ENCODE results near the gene GRB14. TPM values are rescaled to one million over a fixed set of nuclear protein-coding genes. Genes with fewer than 3 reads are reported as not detected.

GRB14 gene
- total and polyA plus RNA-seq, 7 donors: 0.74 to 30.0 (median 4.8) TPM

DNA sequence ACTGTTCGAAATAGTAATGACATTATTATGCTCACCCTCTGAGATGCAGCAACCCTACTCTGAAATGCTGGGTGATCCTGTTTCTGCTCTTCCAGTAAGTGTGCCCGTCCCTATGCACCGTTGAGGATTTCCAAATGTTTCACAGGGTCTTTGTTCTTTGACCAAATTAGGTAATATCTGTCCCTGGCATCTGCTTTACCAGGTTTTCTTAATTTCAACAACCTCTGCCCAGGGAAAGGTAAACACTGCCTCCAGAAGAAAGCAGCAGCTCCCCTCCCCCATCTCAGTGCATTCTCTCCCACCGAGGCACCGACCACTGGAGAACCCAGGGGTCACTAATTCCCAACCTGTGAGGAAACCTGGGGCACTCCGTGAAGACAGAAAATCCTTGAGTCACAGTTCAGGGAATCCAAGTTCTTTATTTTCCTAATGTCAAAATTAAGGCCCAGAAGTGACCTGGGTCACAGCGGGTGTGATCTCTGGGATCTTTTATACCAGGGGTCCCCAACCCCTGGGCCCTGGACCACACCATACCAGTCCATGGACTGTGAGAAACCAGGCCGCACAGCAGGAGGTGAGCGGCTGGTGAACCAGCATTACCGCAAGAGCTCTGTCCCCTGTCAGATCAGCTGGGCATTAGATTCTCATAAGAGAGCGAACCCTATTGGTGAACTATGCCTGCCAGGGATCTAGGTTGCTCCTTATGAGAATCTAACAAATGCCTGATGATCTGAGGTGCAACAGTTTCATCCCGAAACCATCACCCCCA, 1.2 kb upstream of the GRB14 start:
- intact Hi-C loops (cut with DNase I): no loop called here
- ATAC-seq (no peak), DNase-seq (no peak)
- Histone ChIP-seq H3K4me3 (no peak overlapping the region), H3K27me3 (ENCODE audit: insufficient read depth in 3 of 3, low read length in 2 of 3) (peaks cover 0 to 7% (median 0%) of the 10 kb centered on the region in 3 donors), H3K9me3 (no peaks in the 10 kb centered on the region), H3K4me1 (no peaks in the 10 kb centered on the region), H3K36me3 (ENCODE audit: insufficient read depth in 1 of 2, low read depth in 1 of 2) (no peaks in the 10 kb centered on the region), H3K27ac (no peak overlapping the region)
- TF ChIP-seq, protein P1, sequence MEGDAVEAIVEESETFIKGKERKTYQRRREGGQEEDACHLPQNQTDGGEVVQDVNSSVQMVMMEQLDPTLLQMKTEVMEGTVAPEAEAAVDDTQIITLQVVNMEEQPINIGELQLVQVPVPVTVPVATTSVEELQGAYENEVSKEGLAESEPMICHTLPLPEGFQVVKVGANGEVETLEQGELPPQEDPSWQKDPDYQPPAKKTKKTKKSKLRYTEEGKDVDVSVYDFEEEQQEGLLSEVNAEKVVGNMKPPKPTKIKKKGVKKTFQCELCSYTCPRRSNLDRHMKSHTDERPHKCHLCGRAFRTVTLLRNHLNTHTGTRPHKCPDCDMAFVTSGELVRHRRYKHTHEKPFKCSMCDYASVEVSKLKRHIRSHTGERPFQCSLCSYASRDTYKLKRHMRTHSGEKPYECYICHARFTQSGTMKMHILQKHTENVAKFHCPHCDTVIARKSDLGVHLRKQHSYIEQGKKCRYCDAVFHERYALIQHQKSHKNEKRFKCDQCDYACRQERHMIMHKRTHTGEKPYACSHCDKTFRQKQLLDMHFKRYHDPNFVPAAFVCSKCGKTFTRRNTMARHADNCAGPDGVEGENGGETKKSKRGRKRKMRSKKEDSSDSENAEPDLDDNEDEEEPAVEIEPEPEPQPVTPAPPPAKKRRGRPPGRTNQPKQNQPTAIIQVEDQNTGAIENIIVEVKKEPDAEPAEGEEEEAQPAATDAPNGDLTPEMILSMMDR (IDR thresholded peaks at IDR 0.05): no peak
- WGBS, 3 donors: 80 to 81% (median 81%) methylated on average over 12 of the region's 12 CpGs

DNA sequence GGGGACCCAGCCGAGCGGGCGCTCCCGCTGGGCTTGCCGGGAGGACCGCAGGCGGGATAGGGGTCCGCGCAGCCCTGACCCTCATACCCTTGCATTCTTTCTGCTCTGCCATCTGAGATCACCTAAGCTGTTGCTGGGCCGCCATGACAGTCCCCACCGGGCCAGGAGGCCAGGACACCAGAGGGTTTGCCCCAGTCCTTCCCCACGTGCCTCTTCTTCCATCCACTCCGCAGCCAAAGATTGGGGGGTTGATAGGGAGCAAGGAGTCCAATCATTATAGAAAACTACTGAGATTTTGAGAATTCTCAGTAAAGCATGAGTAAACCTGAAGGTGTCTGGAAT, 453 bp upstream of the GRB14 start:
- TF ChIP-seq, protein P1 (IDR thresholded peaks at IDR 0.05): no peak
- Histone ChIP-seq H3K27me3 (ENCODE audit: insufficient read depth in 3 of 3, low read length in 2 of 3) (peaks cover 0 to 7% (median 0%) of the 10 kb centered on the region in 3 donors), H3K9me3 (no peaks in the 10 kb centered on the region), H3K4me1 (no peaks in the 10 kb centered on the region), H3K4me3 (peak overlapping the region; percentile 73), H3K27ac (no peak overlapping the region), H3K36me3 (ENCODE audit: insufficient read depth in 1 of 2, low read depth in 1 of 2) (no peaks in the 10 kb centered on the region)
- intact Hi-C loops (cut with DNase I): no loop called here
- no peak for DNase-seq
- ATAC-seq: peak in 1 of 4 donors; percentile 29
- 7 to 23% (median 14%) methylated on average over 12 to 13 of the region's 13 CpGs for WGBS, 3 donors

DNA sequence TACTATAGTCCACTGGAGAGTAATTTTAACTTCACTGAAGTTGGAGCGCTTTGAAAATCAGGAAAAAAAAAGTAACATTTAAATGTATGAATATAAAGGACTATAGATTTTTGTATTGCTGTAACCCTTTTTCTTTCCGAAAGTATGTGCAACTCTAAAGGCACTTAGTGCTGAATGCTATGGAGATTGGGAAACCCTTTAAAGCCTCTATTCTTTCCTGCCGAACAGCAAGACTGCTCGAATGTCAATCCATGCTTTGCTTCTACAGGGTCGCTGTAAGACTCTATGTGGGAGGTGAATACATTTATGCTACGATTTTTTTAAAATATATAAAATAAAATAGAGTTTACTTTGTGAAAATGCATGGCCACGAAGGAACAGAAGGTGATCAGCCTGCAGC, 825 bp downstream of the GRB14 start:
- intact Hi-C loops (cut with DNase I): no loop called here
- WGBS, 3 donors: 16 to 19% (median 18%) methylated on average over 7 of the region's 7 CpGs
- peak in 1 of 4 donors; percentile 18 for ATAC-seq
- Histone ChIP-seq H3K4me1 (no peaks in the 10 kb centered on the region), H3K4me3 (peak overlapping the region; percentile 73), H3K27ac (no peak overlapping the region), H3K27me3 (ENCODE audit: insufficient read depth in 3 of 3, low read length in 2 of 3) (peaks cover 0 to 7% (median 0%) of the 10 kb centered on the region in 3 donors), H3K9me3 (no peaks in the 10 kb centered on the region), H3K36me3 (ENCODE audit: insufficient read depth in 1 of 2, low read depth in 1 of 2) (no peaks in the 10 kb centered on the region)
- TF ChIP-seq, protein P1 (IDR thresholded peaks at IDR 0.05): no peak
- no peak for DNase-seq

DNA sequence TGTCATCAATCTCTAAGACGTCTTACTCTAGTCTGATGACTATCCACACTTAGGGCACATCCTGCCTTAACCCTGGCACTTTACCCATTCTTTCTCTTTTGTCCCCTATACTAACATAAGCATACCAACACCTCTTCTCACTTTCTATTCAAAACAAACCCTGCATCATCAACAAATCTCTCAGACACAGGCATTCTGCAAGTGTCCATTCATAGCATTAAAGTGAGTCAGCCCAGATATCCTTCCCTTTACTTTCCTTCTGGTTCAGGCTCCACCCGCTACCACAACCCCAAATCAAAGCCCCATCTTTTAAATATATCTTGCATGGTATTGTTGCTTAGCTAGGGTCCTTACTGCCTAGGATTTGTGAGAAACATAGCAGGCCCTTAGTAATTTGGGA, 3.8 kb downstream of the GRB14 start:
- H3K27ac ChIP-seq: no peak overlapping the region
- intact Hi-C loops (cut with DNase I): no loop called here
- no peaks in the 10 kb centered on the region for H3K9me3 ChIP-seq
- TF ChIP-seq, protein P1 (IDR thresholded peaks at IDR 0.05): no peak
- H3K4me3 ChIP-seq: no peak overlapping the region
- ATAC-seq: no peak
- DNase-seq: no peak
- peaks cover 0 to 7% (median 0%) of the 10 kb centered on the region in 3 donors for H3K27me3 ChIP-seq (ENCODE audit: insufficient read depth in 3 of 3, low read length in 2 of 3)
- H3K4me1 ChIP-seq: no peaks in the 10 kb centered on the region
- H3K36me3 ChIP-seq (ENCODE audit: insufficient read depth in 1 of 2, low read depth in 1 of 2): no peaks in the 10 kb centered on the region
- whole genome bisulfite sequencing, 3 donors: 84 to 91% (median 88%) methylated on average over 2 of the region's 2 CpGs
